CD4-positive, CD25-positive, alpha-beta regulatory T cell (primary cell): ENCODE measurements around the gene FIS1. TPM values are rescaled to one million over a fixed set of nuclear protein-coding genes. Genes with fewer than 3 reads are reported as not detected.
A peak's percentile ranks its signal among the peaks of the same experiment; 100 is the strongest.
"Not testable (repeated sequence)": the region's sequence is repeated elsewhere in the genome, so short reads cannot be mapped to it uniquely, and the experiment has no call there.

Source experiments
- ATAC-seq, 2 donors: fragments of 150-1000 bp; cut with Tn5 transposase; one replicate each; pipeline ENCODE4 v1.10.0; 2021; ENCODE audit warnings: low read depth in 2 of 2, moderate number of reproducible peaks in 2 of 2, moderate library complexity in 1 of 2
- DNase-seq, 3 donors: peaks; one replicate each; pipeline versions ENCODE4 v3.0.0 to v3.0.0-alpha.2; 2012 to 2022; ENCODE audit warnings: mixed read lengths in 1 of 3
- H3K27ac ChIP-seq: one replicate; pipeline ENCODE4 v1.7.0; 2013; ENCODE audit warnings: mild to moderate bottlenecking, low read length; ENCODE audit not compliant: insufficient read depth, poor library complexity, severe bottlenecking
- H3K27me3 ChIP-seq: one replicate; pipeline ENCODE4 v1.7.0; 2013; ENCODE audit warnings: low read length; ENCODE audit not compliant: control insufficient read depth, insufficient read depth
- H3K36me3 ChIP-seq: one replicate; pipeline ENCODE4 v1.7.0; 2013; ENCODE audit warnings: mild to moderate bottlenecking, low read length, moderate library complexity; ENCODE audit not compliant: control insufficient read depth, insufficient read depth
- H3K4me1 ChIP-seq: 2 replicates; pipeline ENCODE4 v1.7.0; 2013; ENCODE audit warnings: mild to moderate bottlenecking, low read length; ENCODE audit not compliant: insufficient read depth, control insufficient read depth, poor library complexity, severe bottlenecking
- H3K4me3 ChIP-seq: one replicate; pipeline ENCODE4 v1.7.0; 2013; ENCODE audit warnings: low read depth, mild to moderate bottlenecking, low read length, moderate library complexity
- H3K9me3 ChIP-seq, 2 experiments: 1 replicate in 1 of 2; 2 replicates in 1 of 2; pipeline ENCODE4 v1.7.0; 2013; ENCODE audit warnings: low read length in 2 of 2, mild to moderate bottlenecking in 1 of 2, moderate library complexity in 1 of 2; ENCODE audit not compliant: control insufficient read depth in 2 of 2
- H3K27ac Mint-ChIP-seq, 3 donors: one replicate each; pipeline ENCODE4 v1.8.0; 2020 to 2022; ENCODE audit warnings: mild to moderate bottlenecking in 3 of 3, mixed read lengths in 3 of 3, moderate library complexity in 2 of 3
- H3K27me3 Mint-ChIP-seq: one replicate; pipeline ENCODE4 v1.8.0; 2022; ENCODE audit warnings: mild to moderate bottlenecking, mixed read lengths
- H3K36me3 Mint-ChIP-seq: one replicate; pipeline ENCODE4 v1.8.0; 2020; ENCODE audit warnings: mixed read lengths
- H3K4me1 Mint-ChIP-seq, 4 donors: one replicate each; pipeline ENCODE4 v1.8.0; 2020 to 2022; ENCODE audit warnings: mixed read lengths in 4 of 4, mild to moderate bottlenecking in 1 of 4
- H3K4me3 Mint-ChIP-seq, 4 donors: one replicate each; pipeline ENCODE4 v1.8.0; 2020 to 2022; ENCODE audit warnings: mild to moderate bottlenecking in 4 of 4, mixed read lengths in 4 of 4, moderate library complexity in 3 of 4
- H3K9me3 Mint-ChIP-seq, 7 donors: one replicate each; pipeline ENCODE4 v1.8.0; 2020 to 2022; ENCODE audit warnings: mixed read lengths in 7 of 7, mild to moderate bottlenecking in 3 of 7, moderate library complexity in 2 of 7
- polyA plus RNA-seq, 4 donors: library from polyadenylated mRNA; unstranded; fragments of 300-500 nt; fragmentation: Illumina TruSeq; gene quantifications; one replicate each; pipeline ENCODE4 v1.2.3, GENCODE V29; 2021
- total RNA-seq: library from RNA; stranded (reverse); gene quantifications from one replicate; pipeline ENCODE4 v1.2.3, GENCODE V29; 2022

The FIS1 gene
- total and polyA plus RNA-seq, 5 donors from 2014 or later: 105 to 260 (median 224) TPM

DNA sequence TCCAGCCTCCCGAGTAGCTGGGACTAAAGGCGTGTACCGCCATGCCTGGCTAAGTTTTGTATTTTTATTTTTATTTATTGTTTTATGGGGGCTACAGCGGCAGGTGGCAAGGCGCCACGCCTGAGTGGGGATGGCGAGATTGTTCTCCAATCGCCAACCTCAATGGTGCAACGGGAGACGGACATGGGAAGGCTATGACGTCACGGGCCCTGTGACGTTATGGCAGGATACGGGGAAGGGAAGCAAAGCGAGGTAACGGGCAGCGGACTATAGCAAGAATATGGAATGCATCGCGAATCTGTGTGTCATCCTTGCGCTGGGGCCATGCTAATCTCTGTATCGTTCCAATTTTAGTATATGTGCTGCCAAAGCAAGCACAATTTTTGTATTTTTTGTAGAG lies 24.8 kb upstream of the FIS1 start:
- Mint-ChIP-seq H3K36me3 (no peaks in the 10 kb centered on the region), H3K9me3 (peaks cover 0 to 2% (median 0%) of the 10 kb centered on the region in 7 donors), H3K4me3 (no peak overlapping the region), H3K4me1 (no peaks in the 10 kb centered on the region), H3K27me3 (peaks cover 15% of the 10 kb centered on the region), H3K27ac (no peak overlapping the region)
- H3K4me3 ChIP-seq: no peak overlapping the region
- H3K36me3 ChIP-seq: no peaks in the 10 kb centered on the region
- H3K4me1 ChIP-seq: no peaks in the 10 kb centered on the region
- H3K27me3 ChIP-seq: no peaks in the 10 kb centered on the region
- DNase-seq: no peak
- no peaks in the 10 kb centered on the region for H3K9me3 ChIP-seq
- no peak for ATAC-seq
- no peak overlapping the region for H3K27ac ChIP-seq

DNA sequence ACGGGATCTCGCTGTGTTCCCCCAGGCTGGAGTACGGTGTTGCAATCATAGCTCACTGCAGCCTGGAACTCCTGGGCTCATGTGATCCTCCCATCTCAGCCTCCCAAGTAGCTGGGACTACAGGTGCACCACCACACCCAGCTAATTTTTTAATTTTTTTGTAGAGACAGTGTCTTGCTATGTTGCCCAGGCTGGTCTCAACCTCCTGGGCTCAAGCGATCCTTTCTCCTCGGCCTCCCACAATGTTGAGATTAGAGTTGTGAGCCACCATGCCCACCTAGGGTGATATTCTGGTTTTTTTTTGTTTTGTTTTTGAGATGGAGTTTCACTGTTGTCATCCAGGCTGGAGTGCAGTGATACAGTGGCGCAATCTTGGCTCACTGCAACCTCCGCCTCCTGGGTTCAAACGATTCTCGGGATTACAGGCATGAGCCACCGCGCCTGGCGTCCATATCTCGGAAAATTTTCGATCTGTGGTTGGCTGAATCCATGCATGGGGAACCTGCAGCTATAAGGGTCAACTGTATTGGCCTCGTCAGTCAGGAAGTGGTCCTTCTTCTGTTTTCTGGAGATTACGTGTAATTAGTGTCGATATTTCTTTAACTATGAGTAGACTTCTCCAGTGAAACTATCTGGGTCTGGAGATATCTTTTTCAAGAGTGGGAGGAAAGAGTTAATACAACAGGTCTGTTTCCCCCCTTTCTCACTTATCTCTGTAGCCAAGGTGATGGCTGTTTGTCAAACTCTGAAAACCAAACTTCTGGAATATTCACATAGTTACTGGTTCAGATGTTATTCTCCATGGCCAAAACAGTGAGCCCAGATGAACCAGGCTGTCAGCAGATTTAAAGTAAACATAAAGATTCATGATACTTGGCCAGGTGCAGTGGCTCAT lies 21.0 kb upstream of the FIS1 start:
- Histone ChIP-seq H3K27me3 (no peaks in the 10 kb centered on the region), H3K36me3 (no peaks in the 10 kb centered on the region), H3K27ac (no peak overlapping the region), H3K4me3 (no peak overlapping the region), H3K9me3 (no peaks in the 10 kb centered on the region), H3K4me1 (no peaks in the 10 kb centered on the region)
- DNase-seq (no peak), ATAC-seq (no peak)
- H3K4me1 Mint-ChIP-seq: no peaks in the 10 kb centered on the region
- no peak overlapping the region for H3K27ac Mint-ChIP-seq
- H3K36me3 Mint-ChIP-seq: no peaks in the 10 kb centered on the region
- H3K4me3 Mint-ChIP-seq: no peak overlapping the region
- H3K9me3 Mint-ChIP-seq: no peaks in the 10 kb centered on the region
- peaks cover 22% of the 10 kb centered on the region for H3K27me3 Mint-ChIP-seq

DNA sequence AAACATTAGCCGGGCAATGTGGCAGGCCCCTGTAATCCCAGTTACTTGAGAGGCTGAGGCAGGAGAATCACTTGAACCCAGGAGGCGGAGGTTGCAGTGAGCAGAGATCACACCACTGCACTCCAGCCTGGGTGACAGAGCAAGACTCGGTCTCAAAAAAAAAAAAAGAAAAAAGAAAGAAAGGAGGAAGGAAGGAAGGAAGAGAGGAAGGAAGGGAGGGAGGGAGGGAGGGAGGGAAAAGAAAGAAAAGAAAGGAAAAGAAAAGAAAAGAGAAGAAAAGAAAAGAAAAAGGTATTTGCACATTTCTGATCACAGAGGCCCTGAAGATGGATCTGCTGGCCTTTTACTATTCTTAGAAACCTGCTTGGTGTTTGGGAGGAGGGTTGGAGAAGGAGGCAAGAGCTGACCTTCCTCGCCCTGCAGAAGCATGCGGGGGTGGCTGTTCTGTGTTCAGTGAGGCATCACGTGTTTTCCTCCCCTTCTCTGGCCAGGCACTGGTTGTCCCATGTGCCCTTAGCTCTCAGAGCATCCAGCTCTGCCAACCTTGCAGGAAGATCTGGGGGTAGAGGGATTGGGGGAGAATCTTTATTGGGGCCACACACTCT lies 19.3 kb upstream of the FIS1 start:
- H3K4me1 ChIP-seq, H3K9me3 Mint-ChIP-seq, H3K9me3 ChIP-seq, H3K27me3 ChIP-seq, H3K27ac ChIP-seq, H3K4me1 Mint-ChIP-seq, H3K27ac Mint-ChIP-seq, H3K4me3 ChIP-seq, ATAC-seq, H3K4me3 Mint-ChIP-seq, H3K36me3 ChIP-seq, DNase-seq, H3K36me3 Mint-ChIP-seq: not testable (repeated sequence)
- H3K27me3 Mint-ChIP-seq: peaks cover 23% of the 10 kb centered on the region

DNA sequence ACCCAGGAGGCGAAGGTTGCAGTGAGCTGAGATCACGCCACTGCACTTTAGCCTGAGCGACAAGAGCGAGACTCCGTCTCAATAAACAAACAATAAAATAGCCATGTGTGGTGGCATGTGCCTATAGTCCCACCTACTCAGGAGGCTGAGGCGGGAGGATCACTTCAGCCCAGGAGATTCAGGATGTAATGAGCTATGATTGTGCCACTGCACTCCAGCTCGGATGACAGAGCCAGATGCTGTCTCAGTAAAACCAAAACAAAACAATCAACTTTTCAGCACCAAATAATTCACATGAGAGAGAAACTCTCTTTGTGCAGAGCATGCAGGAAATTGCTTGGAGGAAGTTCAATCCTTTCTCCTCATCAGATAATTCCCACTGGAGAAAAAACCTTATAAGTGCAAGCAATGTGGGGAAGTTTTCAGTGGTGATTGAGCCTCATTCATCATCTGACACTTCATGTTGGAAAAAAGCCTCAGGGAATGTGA lies 13.4 kb upstream of the FIS1 start:
- Histone ChIP-seq H3K27me3 (no peaks in the 10 kb centered on the region), H3K36me3 (no peaks in the 10 kb centered on the region), H3K4me3 (no peak overlapping the region), H3K4me1 (no peaks in the 10 kb centered on the region), H3K27ac (no peak overlapping the region), H3K9me3 (no peaks in the 10 kb centered on the region)
- H3K27me3 Mint-ChIP-seq: peaks cover 37% of the 10 kb centered on the region
- no peaks in the 10 kb centered on the region for H3K36me3 Mint-ChIP-seq
- H3K27ac Mint-ChIP-seq: no peak overlapping the region
- H3K4me3 Mint-ChIP-seq: peak overlapping the region in 1 of 4 donors; percentile 21
- no peaks in the 10 kb centered on the region for H3K4me1 Mint-ChIP-seq
- no peak for DNase-seq
- H3K9me3 Mint-ChIP-seq: no peaks in the 10 kb centered on the region
- ATAC-seq: no peak

DNA sequence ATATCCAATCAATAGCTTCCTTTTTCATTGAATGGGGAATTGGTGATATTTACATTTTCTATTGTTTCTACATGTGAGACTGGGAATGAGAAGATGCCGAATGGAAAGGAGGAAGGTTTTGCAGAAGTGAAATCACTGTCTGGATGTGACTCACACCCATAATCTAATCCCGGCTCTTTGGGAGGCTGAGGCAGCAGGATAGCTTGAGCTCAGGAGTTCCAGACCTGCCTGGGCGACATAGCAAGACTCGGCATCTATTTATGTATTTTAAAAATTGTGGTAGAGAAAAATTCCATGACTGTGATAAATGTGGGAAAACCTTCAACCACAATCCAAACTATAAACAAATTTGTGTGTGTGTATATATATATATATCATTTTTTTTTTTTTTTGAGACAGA lies 10.9 kb upstream of the FIS1 start:
- Histone ChIP-seq H3K36me3 (no peaks in the 10 kb centered on the region), H3K4me1 (peaks cover 9% of the 10 kb centered on the region), H3K27ac (no peak overlapping the region), H3K27me3 (no peaks in the 10 kb centered on the region), H3K9me3 (no peaks in the 10 kb centered on the region), H3K4me3 (no peak overlapping the region)
- Mint-ChIP-seq H3K27ac (no peak overlapping the region), H3K9me3 (no peaks in the 10 kb centered on the region), H3K36me3 (peaks cover 6% of the 10 kb centered on the region), H3K27me3 (peaks cover 28% of the 10 kb centered on the region), H3K4me1 (peaks cover 5 to 19% (median 11%) of the 10 kb centered on the region in 4 donors), H3K4me3 (peak overlapping the region in 1 of 4 donors; percentile 44)
- no peak for DNase-seq
- ATAC-seq: no peak

DNA sequence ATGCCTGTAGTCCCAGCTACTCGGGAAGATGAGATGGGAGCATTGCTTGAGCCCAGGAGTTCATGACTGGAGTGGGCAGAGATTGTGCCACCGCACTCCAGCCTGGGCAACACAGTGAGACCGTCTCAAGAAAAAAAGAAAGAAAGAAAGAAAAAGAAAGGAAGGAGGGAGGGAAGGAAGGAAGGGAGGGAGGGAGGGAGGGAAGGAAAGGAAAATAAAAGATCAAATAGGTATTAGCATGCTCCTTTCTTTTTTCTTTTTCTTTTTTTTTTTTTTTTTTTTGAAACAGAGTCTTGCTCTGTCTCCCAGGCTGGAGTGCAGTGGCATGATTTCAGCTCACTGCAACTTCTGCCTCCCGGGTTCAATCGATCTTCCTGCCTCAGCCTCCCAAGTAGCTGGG lies 8.3 kb upstream of the FIS1 start:
- H3K4me3 Mint-ChIP-seq: peak overlapping the region in 3 of 4 donors; percentile 4 to 99 (median 61)
- not testable (repeated sequence) for H3K9me3 Mint-ChIP-seq, H3K36me3 ChIP-seq, H3K27me3 ChIP-seq, H3K9me3 ChIP-seq, ATAC-seq, H3K27ac Mint-ChIP-seq, H3K27ac ChIP-seq, DNase-seq
- peaks cover 22% of the 10 kb centered on the region for H3K4me1 ChIP-seq
- peaks cover 12 to 35% (median 21%) of the 10 kb centered on the region in 4 donors for H3K4me1 Mint-ChIP-seq
- H3K27me3 Mint-ChIP-seq: peaks cover 23% of the 10 kb centered on the region
- H3K4me3 ChIP-seq: peak overlapping the region; percentile 92
- peaks cover 11% of the 10 kb centered on the region for H3K36me3 Mint-ChIP-seq

DNA sequence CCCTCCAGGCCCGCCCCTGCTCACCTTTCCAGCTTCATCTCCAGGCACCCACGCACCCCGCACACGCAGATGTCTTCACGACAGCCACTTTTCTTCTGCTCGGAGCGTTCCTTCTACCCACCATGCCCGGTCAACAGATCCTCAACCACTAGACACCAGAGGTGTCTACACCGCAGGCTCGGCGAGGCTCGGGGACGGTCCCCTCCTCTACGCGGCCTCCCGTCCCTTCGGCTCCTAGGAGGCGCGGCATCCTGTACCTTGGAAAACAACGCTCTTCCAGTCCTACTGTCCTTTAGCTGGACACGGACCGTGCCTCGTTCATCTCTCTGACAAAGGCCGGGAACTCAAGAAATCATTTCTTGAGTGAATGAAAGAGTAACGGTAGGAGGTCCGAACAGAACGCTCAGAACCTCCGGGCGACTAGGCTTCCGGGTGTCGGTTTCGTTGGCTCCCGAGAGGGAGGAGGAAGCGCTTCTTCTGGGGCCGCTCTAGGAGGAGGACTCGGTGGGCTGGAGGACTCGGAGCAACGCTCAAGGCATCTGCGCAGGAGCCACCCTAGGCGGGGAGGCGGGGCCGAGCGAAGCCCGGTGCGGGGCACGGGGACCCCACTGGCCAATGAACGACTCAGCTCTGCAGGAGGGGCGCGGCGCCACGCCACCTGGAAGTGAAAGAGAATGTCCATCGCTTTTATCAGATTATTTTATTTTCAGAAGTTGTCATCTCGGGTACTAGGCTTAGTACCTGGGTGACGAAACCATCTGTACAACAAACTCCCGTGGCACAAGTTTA lies 7.2 kb upstream of the FIS1 start:
- Histone ChIP-seq H3K4me1 (peaks cover 22% of the 10 kb centered on the region), H3K4me3 (peak overlapping the region; percentile 92), H3K9me3 (no peaks in the 10 kb centered on the region), H3K36me3 (peaks cover 4% of the 10 kb centered on the region), H3K27ac (peak overlapping the region; percentile 79), H3K27me3 (no peaks in the 10 kb centered on the region)
- peak; percentile 97 to 99 (median 98) for DNase-seq
- Mint-ChIP-seq H3K4me3 (peak overlapping the region; percentile 96 to 99 (median 99)), H3K9me3 (no peaks in the 10 kb centered on the region), H3K4me1 (peaks cover 14 to 43% (median 23%) of the 10 kb centered on the region in 4 donors), H3K36me3 (peaks cover 13% of the 10 kb centered on the region), H3K27ac (peak overlapping the region; percentile 90 to 99 (median 95)), H3K27me3 (peaks cover 23% of the 10 kb centered on the region)
- peak; percentile 99 to 100 for ATAC-seq
